Panc1 (cell line): ENCODE measurements around the gene AGAP1. TPM values are rescaled to one million over a fixed set of nuclear protein-coding genes. Genes with fewer than 3 reads are reported as not detected.

ENCODE experiments used
- ATAC-seq: fragments of 200-7000 bp; cut with Tn5 transposase; 2 replicates; pipeline ENCODE4 v1.9.1; 2020; ENCODE audit warnings: mild to moderate bottlenecking, moderate library complexity
- BruUV-seq: library from RNA; stranded (reverse); fragments of 400-500 nt; replicated peaks from 2 replicates; lab custom pipeline; 2021; lab: Mats Ljungman, UMichigan
- CTCF ChIA-PET: fragments of 300-600 bp; sonication (Branson Sonifier 250); formaldehyde crosslinking; loops from one replicate; lab custom pipeline; 2022; ENCODE audit warnings: antibody characterized with exemption; lab: Charles Lee
- POLR2A ChIA-PET: fragments of 300-600 bp; sonication (Branson Sonifier 250); formaldehyde crosslinking; loops from one replicate; lab custom pipeline; 2022; ENCODE audit warnings: antibody characterized with exemption; lab: Charles Lee
- DNase-seq: peaks from one replicate; pipeline ENCODE4 v3.0.0-alpha.2; 2010; ENCODE audit warnings: low read depth, low spot score
- H3K27ac ChIP-seq: 2 replicates; pipeline ENCODE4 v1.5.1; 2011; ENCODE audit warnings: mild to moderate bottlenecking, low read length, inconsistent platforms
- H3K27me3 ChIP-seq: fragments of 200-500 bp; sonication (Bioruptor generic); 2 replicates; pipeline ENCODE4 v1.6.0; 2014; ENCODE audit warnings: low read length, inconsistent platforms; ENCODE audit not compliant: control insufficient read depth, insufficient read depth
- H3K36me3 ChIP-seq: fragments of 200-500 bp; sonication (Bioruptor generic); 2 replicates; pipeline ENCODE4 v1.5.1; 2014; ENCODE audit warnings: inconsistent platforms, mild to moderate bottlenecking, low read length, moderate library complexity; ENCODE audit not compliant: control insufficient read depth, insufficient read depth
- H3K4me1 ChIP-seq: 2 replicates; pipeline ENCODE4 v1.5.1; 2011; ENCODE audit warnings: inconsistent platforms, mild to moderate bottlenecking, low read length, moderate library complexity; ENCODE audit not compliant: control insufficient read depth, insufficient read depth
- H3K4me3 ChIP-seq, 2 experiments: 2 replicates each; pipeline ENCODE4 v1.5.1; 2011 to 2012; ENCODE audit warnings: low read depth in 2 of 2, low read length in 2 of 2, mild to moderate bottlenecking in 2 of 2, inconsistent platforms in 1 of 2, moderate library complexity in 1 of 2
- H3K9me3 ChIP-seq: fragments of 200-500 bp; sonication (Bioruptor generic); 2 replicates; pipeline ENCODE4 v1.5.1; 2014; ENCODE audit warnings: low read depth, mild to moderate bottlenecking, inconsistent platforms, low read length, moderate library complexity; ENCODE audit not compliant: control insufficient read depth, insufficient read depth
- CTCF ChIP-seq: fragments of 450-650 bp; IDR thresholded peaks from 2 replicates; pipeline ENCODE4 v1.5.1; 2017; ENCODE audit warnings: mild to moderate bottlenecking
- POLR2AphosphoS5 ChIP-seq: IDR thresholded peaks from 2 replicates; pipeline ENCODE4 v1.6.1; 2012; ENCODE audit warnings: mild to moderate bottlenecking, low read depth, low read length, moderate library complexity
- SIN3A ChIP-seq: IDR thresholded peaks from 2 replicates; pipeline ENCODE4 v1.6.1; 2012; ENCODE audit warnings: low read depth, mild to moderate bottlenecking, low read length, moderate library complexity, borderline replicate concordance; ENCODE audit not compliant: insufficient read depth
- TCF7L2 ChIP-seq: IDR thresholded peaks from 2 replicates; pipeline ENCODE4 v1.6.1; 2011; ENCODE audit warnings: mild to moderate bottlenecking, low read depth, low read length, inconsistent platforms
- in situ Hi-C: cut with HindIII; loops from 2 replicates; pipeline ENCODE4 v1.10.0; 2016; ENCODE audit warnings: low sequenced_read_pairs, low pct_unique_long_range_greater_than_20kb
- intact Hi-C: fragments of 100-400 bp; cut with micrococcal nuclease; formaldehyde crosslinking; loops from one replicate; pipeline ENCODE4 v1.10.0; 2022; ENCODE audit not compliant: unreplicated experiment
- total RNA-seq: library from RNA; stranded (reverse); gene quantifications from one replicate; pipeline ENCODE4 v1.2.1, GENCODE V29; 2021; ENCODE audit not compliant: unreplicated experiment
- TF ChIP-seq, protein P1 (sequence below), 2 experiments: IDR thresholded peaks; 2 replicates each; pipeline ENCODE4 v1.6.1; 2011 to 2012; ENCODE audit warnings: low read depth in 2 of 2, control low read depth in 1 of 2, low read length in 1 of 2, mild to moderate bottlenecking in 1 of 2, moderate library complexity in 1 of 2; ENCODE audit not compliant: insufficient read depth in 1 of 2

AGAP1 gene
- total RNA-seq, 1 experiment from 2014 or later: 38.9 TPM

GRCh38 chr2:235553696-235554100 is 59.9 kb downstream of the AGAP1 start:
- TF ChIP-seq POLR2AphosphoS5 (no peak), SIN3A (no peak), CTCF (no peak), TCF7L2 (no peak)
- TF ChIP-seq, protein P1, sequence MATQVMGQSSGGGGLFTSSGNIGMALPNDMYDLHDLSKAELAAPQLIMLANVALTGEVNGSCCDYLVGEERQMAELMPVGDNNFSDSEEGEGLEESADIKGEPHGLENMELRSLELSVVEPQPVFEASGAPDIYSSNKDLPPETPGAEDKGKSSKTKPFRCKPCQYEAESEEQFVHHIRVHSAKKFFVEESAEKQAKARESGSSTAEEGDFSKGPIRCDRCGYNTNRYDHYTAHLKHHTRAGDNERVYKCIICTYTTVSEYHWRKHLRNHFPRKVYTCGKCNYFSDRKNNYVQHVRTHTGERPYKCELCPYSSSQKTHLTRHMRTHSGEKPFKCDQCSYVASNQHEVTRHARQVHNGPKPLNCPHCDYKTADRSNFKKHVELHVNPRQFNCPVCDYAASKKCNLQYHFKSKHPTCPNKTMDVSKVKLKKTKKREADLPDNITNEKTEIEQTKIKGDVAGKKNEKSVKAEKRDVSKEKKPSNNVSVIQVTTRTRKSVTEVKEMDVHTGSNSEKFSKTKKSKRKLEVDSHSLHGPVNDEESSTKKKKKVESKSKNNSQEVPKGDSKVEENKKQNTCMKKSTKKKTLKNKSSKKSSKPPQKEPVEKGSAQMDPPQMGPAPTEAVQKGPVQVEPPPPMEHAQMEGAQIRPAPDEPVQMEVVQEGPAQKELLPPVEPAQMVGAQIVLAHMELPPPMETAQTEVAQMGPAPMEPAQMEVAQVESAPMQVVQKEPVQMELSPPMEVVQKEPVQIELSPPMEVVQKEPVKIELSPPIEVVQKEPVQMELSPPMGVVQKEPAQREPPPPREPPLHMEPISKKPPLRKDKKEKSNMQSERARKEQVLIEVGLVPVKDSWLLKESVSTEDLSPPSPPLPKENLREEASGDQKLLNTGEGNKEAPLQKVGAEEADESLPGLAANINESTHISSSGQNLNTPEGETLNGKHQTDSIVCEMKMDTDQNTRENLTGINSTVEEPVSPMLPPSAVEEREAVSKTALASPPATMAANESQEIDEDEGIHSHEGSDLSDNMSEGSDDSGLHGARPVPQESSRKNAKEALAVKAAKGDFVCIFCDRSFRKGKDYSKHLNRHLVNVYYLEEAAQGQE (IDR thresholded peaks at IDR 0.05; ENCODE audit: insufficient read depth in 1 of 2, low read depth in 2 of 2, low read length in 1 of 2): no peak
- no peak for ATAC-seq
- ChIA-PET CTCF (no interaction called here), POLR2A (no interaction called here)
- no peaks in the 10 kb centered on the region for H3K9me3 ChIP-seq
- H3K4me1 ChIP-seq: peaks cover 10% of the 10 kb centered on the region
- no TSS peak for BruUV-seq
- no peak overlapping the region for H3K4me3 ChIP-seq
- intact Hi-C loops: no loop called here
- no peaks in the 10 kb centered on the region for H3K36me3 ChIP-seq
- DNase-seq: no peak
- in situ Hi-C loops: no loop called here
- no peaks in the 10 kb centered on the region for H3K27me3 ChIP-seq
- no peak overlapping the region for H3K27ac ChIP-seq

- H3K36me3 ChIP-seq: no peaks in the 10 kb centered on the region
- no peak overlapping the region for H3K27ac ChIP-seq
- no TSS peak for BruUV-seq
- no peak for DNase-seq
- H3K4me3 ChIP-seq: no peak overlapping the region
- no peak for ATAC-seq
- intact Hi-C loops (no loop called here), in situ Hi-C loops (no loop called here)
- H3K27me3 ChIP-seq: no peaks in the 10 kb centered on the region
- H3K4me1 ChIP-seq: peaks cover 10% of the 10 kb centered on the region
- ChIA-PET POLR2A (no interaction called here), CTCF (interaction anchor here (0.5 kb wide), 1 partner anchor 198 kb away, joined by 6 read pairs; no protein-coding TSS in a partner anchor)
- TF ChIP-seq SIN3A: no peak
- TF ChIP-seq, protein P1 (IDR thresholded peaks at IDR 0.05; ENCODE audit: insufficient read depth in 1 of 2, low read depth in 2 of 2, low read length in 1 of 2): no peak
- TF ChIP-seq CTCF: no peak
- no peak for TF ChIP-seq TCF7L2
- TF ChIP-seq POLR2AphosphoS5: no peak
- no peaks in the 10 kb centered on the region for H3K9me3 ChIP-seq
Observed at GRCh38 chr2:235554385-235554784, 60.5 kb downstream of the AGAP1 start.
